Gastroesophageal sphincter (tissue), 3 donors: Measurements from ENCODE around the gene IFITM5.

Experiments
- CTCF ChIP-seq, 4 experiments: fragments of 200-600 bp in 2 of 4; fragments of 450-650 bp in 2 of 4; sonication (generic) in 1 of 4; IDR thresholded peaks; one replicate each; pipeline ENCODE4 v1.5.1; 2017 to 2019; ENCODE audit warnings: antibody characterized with exemption in 4 of 4, mild to moderate bottlenecking in 2 of 4, moderate library complexity in 2 of 4
- EP300 ChIP-seq: sonication (generic); formaldehyde crosslinking; IDR thresholded peaks from one replicate; pipeline ENCODE4 v1.6.1; 2017; ENCODE audit warnings: antibody characterized with exemption, mild to moderate bottlenecking
- POLR2A ChIP-seq, 2 donors: fragments of 450-650 bp; IDR thresholded peaks; one replicate each; pipeline ENCODE4 v1.6.1; 2017; ENCODE audit warnings: antibody characterized with exemption in 2 of 2, mild to moderate bottlenecking in 2 of 2, moderate library complexity in 1 of 2
- POLR2AphosphoS5 ChIP-seq: sonication (generic); formaldehyde crosslinking; IDR thresholded peaks from one replicate; pipeline ENCODE4 v1.6.1; 2017; ENCODE audit warnings: antibody characterized with exemption

- no peak for TF ChIP-seq CTCF (IDR thresholded peaks at IDR 0.05)
- TF ChIP-seq POLR2A (IDR thresholded peaks at IDR 0.05) = no peak
- no peak for TF ChIP-seq POLR2AphosphoS5
- TF ChIP-seq EP300 = no peak
Measured at GRCh38 chr11:261624-262023, 37.7 kb downstream of the IFITM5 start.
